ENCODE results near the gene MRPS10. TPM values are rescaled to one million over a fixed set of nuclear protein-coding genes. Genes with fewer than 3 reads are reported as not detected.

MRPS10 gene
- total RNA-seq, 4 donors from 2014 or later = 7.6 to 52.8 (median 22.2) TPM

DNA sequence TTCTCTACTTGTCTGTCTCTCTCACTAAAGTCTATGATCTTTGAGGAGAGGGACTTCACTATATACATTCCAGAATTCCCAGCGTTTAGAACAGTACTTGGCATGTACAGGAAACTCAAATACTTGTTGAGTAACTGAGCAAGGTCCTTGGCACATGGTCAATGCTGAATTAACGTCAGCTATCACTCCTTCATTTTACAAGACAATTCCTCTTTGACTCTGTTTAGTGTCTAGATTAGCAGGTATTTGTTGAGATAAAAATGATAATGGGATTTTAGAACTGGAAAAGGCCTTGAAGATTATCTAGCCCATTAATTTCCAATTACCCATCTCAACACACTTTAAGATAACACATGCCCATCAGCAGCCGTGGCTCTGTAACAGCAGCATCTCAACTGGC lies 16.3 kb downstream of the MRPS10 start:
- Histone ChIP-seq H3K9me3 (no peaks in the 10 kb centered on the region), H3K4me1 (no peaks in the 10 kb centered on the region), H3K4me3 (no peak overlapping the region), H3K27me3 (no peaks in the 10 kb centered on the region), H3K27ac (peak overlapping the region; percentile 73 to 80), H3K36me3 (no peaks in the 10 kb centered on the region)
- DNase-seq = no peak
- intact Hi-C loops (cut with DNase I; ENCODE audit: low total_unique reads) = no loop called here
- TF ChIP-seq, protein P1, sequence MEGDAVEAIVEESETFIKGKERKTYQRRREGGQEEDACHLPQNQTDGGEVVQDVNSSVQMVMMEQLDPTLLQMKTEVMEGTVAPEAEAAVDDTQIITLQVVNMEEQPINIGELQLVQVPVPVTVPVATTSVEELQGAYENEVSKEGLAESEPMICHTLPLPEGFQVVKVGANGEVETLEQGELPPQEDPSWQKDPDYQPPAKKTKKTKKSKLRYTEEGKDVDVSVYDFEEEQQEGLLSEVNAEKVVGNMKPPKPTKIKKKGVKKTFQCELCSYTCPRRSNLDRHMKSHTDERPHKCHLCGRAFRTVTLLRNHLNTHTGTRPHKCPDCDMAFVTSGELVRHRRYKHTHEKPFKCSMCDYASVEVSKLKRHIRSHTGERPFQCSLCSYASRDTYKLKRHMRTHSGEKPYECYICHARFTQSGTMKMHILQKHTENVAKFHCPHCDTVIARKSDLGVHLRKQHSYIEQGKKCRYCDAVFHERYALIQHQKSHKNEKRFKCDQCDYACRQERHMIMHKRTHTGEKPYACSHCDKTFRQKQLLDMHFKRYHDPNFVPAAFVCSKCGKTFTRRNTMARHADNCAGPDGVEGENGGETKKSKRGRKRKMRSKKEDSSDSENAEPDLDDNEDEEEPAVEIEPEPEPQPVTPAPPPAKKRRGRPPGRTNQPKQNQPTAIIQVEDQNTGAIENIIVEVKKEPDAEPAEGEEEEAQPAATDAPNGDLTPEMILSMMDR (IDR thresholded peaks at IDR 0.05) = no peak
- TF ChIP-seq POLR2A (IDR thresholded peaks at IDR 0.05) = no peak

DNA sequence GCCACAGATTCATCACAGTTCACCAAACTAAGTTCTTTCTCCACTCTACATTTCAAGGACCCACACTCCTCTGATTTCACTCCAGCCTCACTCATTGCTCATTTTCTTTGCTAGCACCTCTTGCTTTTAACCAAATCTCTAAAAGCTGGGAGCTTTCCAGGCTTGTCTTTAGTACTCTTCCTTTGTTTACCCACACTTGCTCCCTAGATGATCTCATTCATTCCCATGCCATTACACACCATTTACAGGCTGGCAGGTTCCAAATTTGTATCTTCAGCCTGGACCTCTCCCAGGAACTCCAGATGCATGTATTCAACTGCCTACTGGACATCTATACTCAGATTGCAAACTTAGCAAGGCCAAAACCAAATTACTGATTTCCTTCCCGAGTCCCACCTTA lies 17.6 kb downstream of the MRPS10 start:
- Histone ChIP-seq H3K9me3 (no peaks in the 10 kb centered on the region), H3K4me3 (no peak overlapping the region), H3K36me3 (no peaks in the 10 kb centered on the region), H3K27ac (peak overlapping the region; percentile 73 to 80), H3K4me1 (no peaks in the 10 kb centered on the region), H3K27me3 (no peaks in the 10 kb centered on the region)
- intact Hi-C loops (cut with DNase I; ENCODE audit: low total_unique reads) = no loop called here
- peak in 1 of 2 donors; percentile 64 for DNase-seq
- TF ChIP-seq POLR2A (IDR thresholded peaks at IDR 0.05) = no peak
- TF ChIP-seq, protein P1 (IDR thresholded peaks at IDR 0.05) = no peak

DNA sequence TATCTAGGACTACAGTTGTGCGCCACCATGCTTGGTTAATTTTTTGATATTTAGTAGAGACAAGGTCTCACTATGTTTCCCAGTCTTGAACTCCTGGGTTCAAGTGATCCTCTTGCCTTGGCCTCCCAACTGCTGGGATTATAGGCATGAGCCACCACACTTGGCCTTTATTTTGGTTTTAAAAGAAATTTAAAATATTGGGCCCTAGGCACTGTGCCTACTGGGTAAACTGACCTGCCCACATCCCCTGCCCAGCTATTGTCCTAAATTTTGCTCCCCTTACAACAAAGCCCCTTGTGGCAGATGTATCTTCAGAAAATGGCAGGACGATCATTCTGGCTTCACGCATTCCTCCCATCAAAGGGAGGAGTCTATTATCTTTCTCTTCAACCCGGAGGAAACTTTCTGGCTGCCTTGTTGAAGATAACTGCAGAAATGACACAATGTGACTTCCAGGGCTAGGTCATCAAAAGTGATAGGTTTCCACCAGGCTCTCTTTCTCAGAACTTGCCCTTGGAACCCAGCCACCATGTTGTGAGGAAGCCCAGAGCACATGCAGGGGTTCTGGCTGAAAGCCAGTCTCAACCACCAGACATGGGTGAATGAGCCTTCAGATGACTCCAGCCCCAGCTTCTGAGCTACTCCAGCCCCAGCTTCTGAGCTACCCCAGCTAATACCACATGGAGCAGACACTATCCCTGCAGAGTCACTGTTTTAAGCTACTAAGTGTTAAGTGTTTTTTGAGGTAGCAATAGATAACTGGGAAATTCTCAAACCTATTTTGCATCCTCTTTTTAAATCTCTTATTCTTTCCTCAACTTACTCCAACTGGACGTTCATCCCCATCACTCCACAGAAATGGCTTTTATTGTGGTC lies 18.3 kb downstream of the MRPS10 start:
- Histone ChIP-seq H3K4me1 (no peaks in the 10 kb centered on the region), H3K9me3 (no peaks in the 10 kb centered on the region), H3K36me3 (no peaks in the 10 kb centered on the region), H3K27me3 (no peaks in the 10 kb centered on the region), H3K4me3 (no peak overlapping the region), H3K27ac (peak overlapping the region; percentile 73 to 80)
- peak in 1 of 2 donors; percentile 36 for DNase-seq
- intact Hi-C loops (cut with DNase I; ENCODE audit: low total_unique reads) = no loop called here
- TF ChIP-seq, protein P1 (IDR thresholded peaks at IDR 0.05) = no peak
- TF ChIP-seq POLR2A (IDR thresholded peaks at IDR 0.05) = no peak

DNA sequence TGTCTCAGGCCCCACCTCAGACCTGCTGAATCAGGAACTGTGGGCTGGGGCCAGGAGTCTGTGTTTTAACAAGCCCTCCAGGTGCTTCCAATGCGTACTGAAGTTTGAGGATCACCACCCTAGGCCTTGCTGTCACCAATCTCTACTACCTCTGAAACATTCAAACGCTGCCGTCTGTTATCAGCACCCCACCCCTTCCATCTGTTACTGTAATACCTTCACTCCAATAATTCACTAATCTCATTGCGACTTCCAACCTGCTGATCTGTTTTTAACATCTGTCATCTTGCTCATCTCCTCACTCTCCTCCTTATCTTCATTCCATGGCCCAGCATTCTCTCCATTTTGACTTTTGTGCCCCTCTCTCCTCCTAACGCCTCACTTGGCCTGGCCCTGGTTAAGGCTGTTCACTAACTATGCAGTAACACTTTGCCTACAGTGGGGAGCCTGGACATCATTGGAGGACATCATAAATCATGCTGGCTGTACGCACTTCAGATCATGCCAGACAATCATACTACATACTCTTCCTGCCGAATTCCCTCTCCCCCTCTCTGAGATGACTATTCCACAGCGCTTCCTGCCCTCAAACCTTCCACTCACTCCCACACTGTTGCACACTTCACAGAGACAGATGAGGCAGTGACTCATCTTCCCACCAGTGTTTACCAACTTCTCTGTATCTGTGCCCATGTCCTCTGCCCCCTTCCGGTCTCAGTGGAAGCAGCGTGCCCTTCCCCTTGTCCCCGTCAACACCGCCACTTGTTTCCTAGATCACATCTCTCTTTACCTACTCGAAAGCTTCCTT lies 19.9 kb downstream of the MRPS10 start:
- intact Hi-C loops (cut with DNase I; ENCODE audit: low total_unique reads) = no loop called here
- no peaks in the 10 kb centered on the region for H3K4me1 ChIP-seq
- TF ChIP-seq POLR2A (IDR thresholded peaks at IDR 0.05) = no peak
- TF ChIP-seq, protein P1 (IDR thresholded peaks at IDR 0.05) = peak in 1 of 4 experiments; percentile 31
- DNase-seq = peak; percentile 28 to 70
- H3K27me3 ChIP-seq = no peaks in the 10 kb centered on the region
- H3K36me3 ChIP-seq = no peaks in the 10 kb centered on the region
- H3K4me3 ChIP-seq = no peak overlapping the region
- no peaks in the 10 kb centered on the region for H3K9me3 ChIP-seq
- H3K27ac ChIP-seq = peak overlapping the region; percentile 73 to 80

DNA sequence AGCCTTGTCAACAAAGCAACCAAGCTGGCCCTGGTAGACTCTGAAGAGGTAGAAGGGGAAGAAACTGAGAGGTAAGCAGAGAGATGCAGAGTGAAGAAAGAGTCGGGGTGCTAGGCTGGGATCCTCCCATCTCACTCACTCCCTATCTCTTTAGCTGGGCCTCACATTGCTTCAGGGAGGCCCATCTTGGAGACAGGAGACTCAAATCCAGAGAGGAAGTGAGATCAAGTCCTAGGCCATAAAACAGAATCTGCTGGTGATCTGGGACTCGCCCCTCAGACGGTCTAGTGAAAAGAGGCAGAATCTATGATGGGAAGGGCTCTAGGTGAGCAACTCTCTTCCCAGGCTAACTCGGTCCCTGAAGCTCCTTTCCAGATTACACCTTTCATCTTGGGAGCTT lies 22.2 kb downstream of the MRPS10 start:
- Histone ChIP-seq H3K9me3 (no peaks in the 10 kb centered on the region), H3K36me3 (no peaks in the 10 kb centered on the region), H3K4me3 (no peak overlapping the region), H3K4me1 (no peaks in the 10 kb centered on the region), H3K27me3 (no peaks in the 10 kb centered on the region), H3K27ac (no peak overlapping the region)
- TF ChIP-seq POLR2A (IDR thresholded peaks at IDR 0.05) = no peak
- TF ChIP-seq, protein P1 (IDR thresholded peaks at IDR 0.05) = no peak
- no peak for DNase-seq
- intact Hi-C loops (cut with DNase I; ENCODE audit: low total_unique reads) = no loop called here

All from uterus (tissue), 4 donors.